Activated naive CD4-positive, alpha-beta T cell treated with anti-CD3 and anti-CD28 coated beads, Interleukin-2, amount 50 U/mL, for 16 hours (primary cell): ENCODE measurements around the gene ANKRD17.

Source experiments
- DNase-seq: peaks from one replicate; pipeline ENCODE4 v3.0.0-alpha.2; 2020

Gene ANKRD17

GRCh38 chr4:73194064-73194463 is 64.5 kb downstream of the ANKRD17 start:
- no peak for DNase-seq

GRCh38 chr4:73193659-73194058 is 64.9 kb downstream of the ANKRD17 start:
- no peak for DNase-seq

- no peak for DNase-seq
These were observed 65.4 kb downstream of the ANKRD17 start for GRCh38 chr4:73193155-73193554.

GRCh38 chr4:73189274-73189810 is 69.3 kb downstream of the ANKRD17 start:
- no peak for DNase-seq

- no peak for DNase-seq
These were observed 71.3 kb downstream of the ANKRD17 start for GRCh38 chr4:73187325-73187724.

- no peak for DNase-seq
These were observed 72.7 kb downstream of the ANKRD17 start for GRCh38 chr4:73185903-73186302.

- no peak for DNase-seq
These were observed 77.4 kb downstream of the ANKRD17 start for GRCh38 chr4:73181231-73181630.

GRCh38 chr4:73178389-73178788 is 80.2 kb downstream of the ANKRD17 start:
- DNase-seq, result no peak

GRCh38 chr4:73172161-73172560 is 86.4 kb downstream of the ANKRD17 start:
- no peak for DNase-seq

- DNase-seq, result no peak
These were observed 87.9 kb downstream of the ANKRD17 start for GRCh38 chr4:73170518-73171198.

- no peak for DNase-seq
These were observed 92.4 kb downstream of the ANKRD17 start for GRCh38 chr4:73166212-73166611.

- no peak for DNase-seq
These were observed 96.9 kb downstream of the ANKRD17 start for GRCh38 chr4:73161527-73162185.

- DNase-seq, result no peak
These were observed 102.2 kb downstream of the ANKRD17 start for GRCh38 chr4:73156394-73156793.

- DNase-seq, result no peak
These were observed 105.7 kb downstream of the ANKRD17 start for GRCh38 chr4:73152893-73153292.

GRCh38 chr4:73142995-73143547 is 115.5 kb downstream of the ANKRD17 start:
- DNase-seq, result no peak

GRCh38 chr4:73139991-73140390 is 118.6 kb downstream of the ANKRD17 start:
- no peak for DNase-seq

- DNase-seq, result no peak
These were observed 119.4 kb downstream of the ANKRD17 start for GRCh38 chr4:73139245-73139644.

- no peak for DNase-seq
These were observed 121.5 kb downstream of the ANKRD17 start for GRCh38 chr4:73137121-73137520.

GRCh38 chr4:73133784-73134183 is 124.8 kb downstream of the ANKRD17 start:
- DNase-seq, result no peak

GRCh38 chr4:73131281-73131680 is 127.3 kb downstream of the ANKRD17 start:
- no peak for DNase-seq

GRCh38 chr4:73129319-73129718 is 129.3 kb downstream of the ANKRD17 start:
- no peak for DNase-seq

- DNase-seq, result no peak
These were observed 130.7 kb downstream of the ANKRD17 start for GRCh38 chr4:73127839-73128453.

- no peak for DNase-seq
These were observed 149.1 kb downstream of the ANKRD17 start for GRCh38 chr4:73109493-73109892.

GRCh38 chr4:73104695-73105094 is 153.9 kb downstream of the ANKRD17 start:
- DNase-seq, result no peak
